ENCODE results near the gene EIF1AD. TPM values are rescaled to one million over a fixed set of nuclear protein-coding genes. Genes with fewer than 3 reads are reported as not detected.

The EIF1AD gene
- total and polyA plus RNA-seq, 2 experiments from 2014 or later: 16.1 to 32.1 TPM

GRCh38 chr11:65997286-65997685 is 4.7 kb downstream of the EIF1AD start:
- H3K9me3 Mint-ChIP-seq: no peaks in the 10 kb centered on the region
- H3K79me2 ChIP-seq (replicated peaks; ENCODE audit: insufficient read depth): peaks cover 21% of the 10 kb centered on the region
- H3K36me3 Mint-ChIP-seq (ENCODE audit: low read depth): peaks cover 50% of the 10 kb centered on the region
- H3K27ac ChIP-seq (ENCODE audit: low read depth): no peak overlapping the region
- no peak overlapping the region for H3K27ac Mint-ChIP-seq
- H3K36me3 ChIP-seq (ENCODE audit: insufficient read depth): peaks cover 17% of the 10 kb centered on the region
- DNase-seq (ENCODE audit: low spot score): no peak
- no peak overlapping the region for H3K4me3 ChIP-seq
- no peaks in the 10 kb centered on the region for H3K9me2 ChIP-seq (ENCODE audit: insufficient read depth)
- no peaks in the 10 kb centered on the region for H3K27me3 ChIP-seq (ENCODE audit: insufficient read depth)
- H3K27me3 Mint-ChIP-seq (ENCODE audit: insufficient read depth, low read depth, poor library complexity): peaks cover 9% of the 10 kb centered on the region
- no peak overlapping the region for H3K4me3 Mint-ChIP-seq
- H3K4me1 ChIP-seq (ENCODE audit: insufficient read depth): peaks cover 4% of the 10 kb centered on the region; the same call in 1 of the 2 replicates
- H3K4me1 Mint-ChIP-seq: peaks cover 3% of the 10 kb centered on the region
- TF ChIP-seq EZH2 (IDR thresholded peaks at IDR 0.05; ENCODE audit: low read depth, unreplicated experiment): no peak
- H3K4me2 ChIP-seq: no peak overlapping the region
- peaks cover 6% of the 10 kb centered on the region; the same call in 1 of the 2 replicates for H3F3A ChIP-seq (replicated peaks; ENCODE audit: low read depth)
- ATAC-seq: no peak
- H4K20me1 ChIP-seq (replicated peaks; ENCODE audit: insufficient read depth): no peaks in the 10 kb centered on the region
- H2AFZ ChIP-seq: no peak overlapping the region

GRCh38 chr11:65992056-65992455 is 9.9 kb downstream of the EIF1AD start:
- no peak overlapping the region for H3K4me2 ChIP-seq
- no peak overlapping the region for H3K4me3 Mint-ChIP-seq
- H3K79me2 ChIP-seq (replicated peaks; ENCODE audit: insufficient read depth): no peaks in the 10 kb centered on the region
- peaks cover 5% of the 10 kb centered on the region for H3K27me3 Mint-ChIP-seq (ENCODE audit: insufficient read depth, low read depth, poor library complexity)
- H3K36me3 Mint-ChIP-seq (ENCODE audit: low read depth): peaks cover 6% of the 10 kb centered on the region; the same call in 1 of the 3 replicates
- H3K9me2 ChIP-seq (ENCODE audit: insufficient read depth): no peaks in the 10 kb centered on the region
- H3K9me3 Mint-ChIP-seq: no peaks in the 10 kb centered on the region
- ATAC-seq (no peak), DNase-seq (ENCODE audit: low spot score) (no peak)
- H4K20me1 ChIP-seq (replicated peaks; ENCODE audit: insufficient read depth): no peaks in the 10 kb centered on the region
- H3K4me3 ChIP-seq: no peak overlapping the region
- no peaks in the 10 kb centered on the region for H3K27me3 ChIP-seq (ENCODE audit: insufficient read depth)
- H3K27ac ChIP-seq (ENCODE audit: low read depth): no peak overlapping the region
- no peak overlapping the region for H2AFZ ChIP-seq
- no peak overlapping the region for H3K27ac Mint-ChIP-seq
- H3K4me1 ChIP-seq (ENCODE audit: insufficient read depth): no peaks in the 10 kb centered on the region
- H3K36me3 ChIP-seq (ENCODE audit: insufficient read depth): no peaks in the 10 kb centered on the region
- H3F3A ChIP-seq (replicated peaks; ENCODE audit: low read depth): 0 out of 2 replicates have a peak, but pooled peaks cover 7% of the 10 kb centered on the region
- H3K4me1 Mint-ChIP-seq: no peaks in the 10 kb centered on the region
- TF ChIP-seq CTCF (conservative IDR thresholded peaks at IDR 0.05; ENCODE audit: low read depth in 2 of 2): no peak
- no peak for TF ChIP-seq CREB1 (CRISPR knock-in tag; IDR thresholded peaks at IDR 0.05; ENCODE audit: low read depth)
- TF ChIP-seq ZNF114 (CRISPR knock-in tag; IDR thresholded peaks at IDR 0.05): no peak
- no peak for TF ChIP-seq EZH2 (IDR thresholded peaks at IDR 0.05; ENCODE audit: low read depth, unreplicated experiment)
- no peak for TF ChIP-seq ZNF462 (CRISPR knock-in tag; IDR thresholded peaks at IDR 0.05)
- no peak for TF ChIP-seq REST (IDR thresholded peaks at IDR 0.05; ENCODE audit: unreplicated experiment)
- no peak for TF ChIP-seq ETS1 (IDR thresholded peaks at IDR 0.05)
- no peak for TF ChIP-seq NANOG (IDR thresholded peaks at IDR 0.05; ENCODE audit: borderline replicate concordance)
- TF ChIP-seq JUNB (IDR thresholded peaks at IDR 0.05; ENCODE audit: unreplicated experiment): no peak
